DMS79 (cell line): ENCODE data around the gene BEST2.
"Not testable (repeated sequence)": the region's sequence is repeated elsewhere in the genome, so short reads cannot be mapped to it uniquely, and the experiment has no call there.

ENCODE experiments used
- DNase-seq: peaks from one replicate; lab custom pipeline; 2025; lab: John Stamatoyannopoulos, UW

BEST2 gene

GRCh38 chr19:12788042-12788681, 36.6 kb downstream of the BEST2 start:
- no peak for DNase-seq

GRCh38 chr19:12788682-12789097, 37.1 kb downstream of the BEST2 start:
- DNase-seq = peak; percentile 64

GRCh38 chr19:12789098-12789903, 37.7 kb downstream of the BEST2 start:
- no peak for DNase-seq

- DNase-seq = peak; percentile 94
Measured at GRCh38 chr19:12789904-12790619, 38.5 kb downstream of the BEST2 start.

GRCh38 chr19:12790628-12791344, 39.2 kb downstream of the BEST2 start:
- DNase-seq = no peak

- peak; percentile 91 for DNase-seq
Measured at GRCh38 chr19:12791345-12792050, 39.9 kb downstream of the BEST2 start, which contains the start of gene JUNB. Gene JUNB (plus strand): TSS chr19:12791486. CDS start chr19:12791772, 286 bp downstream.

- DNase-seq = peak; percentile 76
Measured at GRCh38 chr19:12792051-12792852, 40.7 kb downstream of the BEST2 start.

GRCh38 chr19:12792853-12793289, 41.3 kb downstream of the BEST2 start:
- DNase-seq = no peak

GRCh38 chr19:12793290-12794195, 42.0 kb downstream of the BEST2 start:
- DNase-seq = peak; percentile 84

GRCh38 chr19:12794196-12794941, 42.8 kb downstream of the BEST2 start:
- no peak for DNase-seq

GRCh38 chr19:12794971-12795381, 43.4 kb downstream of the BEST2 start:
- DNase-seq = no peak

GRCh38 chr19:12796146-12797071, 44.8 kb downstream of the BEST2 start:
- peak; percentile 68 for DNase-seq

GRCh38 chr19:12797141-12797587, 45.6 kb downstream of the BEST2 start:
- no peak for DNase-seq

- DNase-seq = not testable (repeated sequence)
Measured at GRCh38 chr19:12797607-12798006, 46.0 kb downstream of the BEST2 start.

GRCh38 chr19:12799742-12800465, 48.3 kb downstream of the BEST2 start:
- no peak for DNase-seq

- DNase-seq = no peak
Measured at GRCh38 chr19:12800466-12800770, 48.8 kb downstream of the BEST2 start.

- no peak for DNase-seq
Measured at GRCh38 chr19:12800923-12801465, 49.4 kb downstream of the BEST2 start.
